IMR-90 (cell line): ENCODE data around the gene AOPEP. TPM values are rescaled to one million over a fixed set of nuclear protein-coding genes. Genes with fewer than 3 reads are reported as not detected.

Experiments used
- MAZ ChIP-seq: IDR thresholded peaks from 2 replicates; pipeline ENCODE4 v1.6.1; 2012; ENCODE audit warnings: low read depth, mild to moderate bottlenecking, low read length, improper control_type of control experiment, moderate library complexity, borderline replicate concordance
- MXI1 ChIP-seq: IDR thresholded peaks from 2 replicates; pipeline ENCODE4 v1.6.1; 2012; ENCODE audit warnings: low read depth, mild to moderate bottlenecking, low read length, moderate library complexity, borderline replicate concordance
- NFE2L2 ChIP-seq: fragments of 150-350 bp; IDR thresholded peaks from 2 replicates; pipeline ENCODE4 v1.6.1; 2016; ENCODE audit warnings: low read depth, mild to moderate bottlenecking, low read length
- polyA plus RNA-seq, 3 experiments: library from polyadenylated mRNA; depleted of rRNA; stranded (reverse); fragments of >200 nt; gene quantifications; 2 replicates each; pipeline ENCODE4 v1.2.3, GENCODE V29; 2012; ENCODE audit warnings: low replicate concordance in 1 of 3
- total RNA-seq: library from RNA; depleted of rRNA; stranded (reverse); fragments of >200 nt; gene quantifications from 2 replicates; pipeline ENCODE4 v1.2.3, GENCODE V29; 2012
- TF ChIP-seq, protein P1 (sequence below): fragments of 150-350 bp; IDR thresholded peaks from 2 replicates; pipeline ENCODE4 v1.6.1; 2016; ENCODE audit warnings: low read depth, mild to moderate bottlenecking, low read length, moderate library complexity, borderline replicate concordance

AOPEP gene
- total and polyA plus RNA-seq, 2 of the 4 experiments (the other 2 are of a cell fraction), result 34.9 to 38.7 TPM

GRCh38 chr9:94745806-94746540, 19.5 kb downstream of the AOPEP start (continued):
- TF ChIP-seq, protein P1, sequence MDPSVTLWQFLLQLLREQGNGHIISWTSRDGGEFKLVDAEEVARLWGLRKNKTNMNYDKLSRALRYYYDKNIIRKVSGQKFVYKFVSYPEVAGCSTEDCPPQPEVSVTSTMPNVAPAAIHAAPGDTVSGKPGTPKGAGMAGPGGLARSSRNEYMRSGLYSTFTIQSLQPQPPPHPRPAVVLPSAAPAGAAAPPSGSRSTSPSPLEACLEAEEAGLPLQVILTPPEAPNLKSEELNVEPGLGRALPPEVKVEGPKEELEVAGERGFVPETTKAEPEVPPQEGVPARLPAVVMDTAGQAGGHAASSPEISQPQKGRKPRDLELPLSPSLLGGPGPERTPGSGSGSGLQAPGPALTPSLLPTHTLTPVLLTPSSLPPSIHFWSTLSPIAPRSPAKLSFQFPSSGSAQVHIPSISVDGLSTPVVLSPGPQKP, result no peak
- TF ChIP-seq MAZ, result no peak
- no peak for TF ChIP-seq MXI1
- TF ChIP-seq NFE2L2, result no peak
